ENCODE data around the gene LSM2.

Gene LSM2

GRCh38 chr6:31750411-31751022 lies 56.2 kb downstream of the LSM2 start:
- no peak for DNase-seq (ENCODE audit: low spot score)

GRCh38 chr6:31749301-31750036 lies 57.3 kb downstream of the LSM2 start:
- DNase-seq (ENCODE audit: low spot score), result no peak
